AG04449 (cell line): ENCODE data around the gene OR5L1.

ENCODE experiments used
- CTCF ChIA-PET: fragments of 350-600 bp; formaldehyde crosslinking; extraction: SDS; loops from one replicate; lab custom pipeline; 2021; ENCODE audit warnings: antibody characterized with exemption; lab: Yijun Ruan, JAX
- POLR2A ChIA-PET: fragments of 400-600, 350-600 bp; formaldehyde crosslinking; extraction: SDS; loops from one replicate; lab custom pipeline; 2020; ENCODE audit warnings: antibody characterized with exemption, inconsistent platforms; lab: Yijun Ruan, JAX
- DNase-seq: peaks from one replicate; pipeline ENCODE4 v3.0.0-alpha.2; 2010; ENCODE audit warnings: low read depth, low spot score
- H3K4me3 ChIP-seq: 2 replicates; pipeline ENCODE4 v1.5.1; 2011; ENCODE audit warnings: low read depth, mild to moderate bottlenecking, control low read depth, low read length
- CTCF ChIP-seq: IDR thresholded peaks from one replicate; pipeline ENCODE4 v1.5.1; 2011; ENCODE audit warnings: mild to moderate bottlenecking, moderate library complexity, low read length, control low read depth, inconsistent platforms; ENCODE audit not compliant: insufficient read depth; ENCODE audit errors: missing control alignments

Gene OR5L1

GRCh38 chr11:55854704-55855103, 43.5 kb downstream of the OR5L1 start:
- ChIA-PET POLR2A (no interaction called here), CTCF (no interaction called here)
- no peak overlapping the region for H3K4me3 ChIP-seq
- no peak for TF ChIP-seq CTCF
- no peak for DNase-seq
